A549 treated with DMSO at 1 μM for 4 hours (cell line): ENCODE results near the gene OR8B12. TPM values are rescaled to one million over a fixed set of nuclear protein-coding genes. Genes with fewer than 3 reads are reported as not detected.

Source experiments
- total RNA-seq: library from RNA; stranded (reverse); fragments of 200-300 nt; extraction: Qiagen RNA extraction; gene quantifications from 5 replicates; pipeline ENCODE4 v1.2.3, GENCODE V29; 2022; ENCODE audit warnings: low read depth

Gene OR8B12, protein sequence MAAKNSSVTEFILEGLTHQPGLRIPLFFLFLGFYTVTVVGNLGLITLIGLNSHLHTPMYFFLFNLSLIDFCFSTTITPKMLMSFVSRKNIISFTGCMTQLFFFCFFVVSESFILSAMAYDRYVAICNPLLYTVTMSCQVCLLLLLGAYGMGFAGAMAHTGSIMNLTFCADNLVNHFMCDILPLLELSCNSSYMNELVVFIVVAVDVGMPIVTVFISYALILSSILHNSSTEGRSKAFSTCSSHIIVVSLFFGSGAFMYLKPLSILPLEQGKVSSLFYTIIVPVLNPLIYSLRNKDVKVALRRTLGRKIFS
- total RNA-seq: not detected in 5 replicates

DNA sequence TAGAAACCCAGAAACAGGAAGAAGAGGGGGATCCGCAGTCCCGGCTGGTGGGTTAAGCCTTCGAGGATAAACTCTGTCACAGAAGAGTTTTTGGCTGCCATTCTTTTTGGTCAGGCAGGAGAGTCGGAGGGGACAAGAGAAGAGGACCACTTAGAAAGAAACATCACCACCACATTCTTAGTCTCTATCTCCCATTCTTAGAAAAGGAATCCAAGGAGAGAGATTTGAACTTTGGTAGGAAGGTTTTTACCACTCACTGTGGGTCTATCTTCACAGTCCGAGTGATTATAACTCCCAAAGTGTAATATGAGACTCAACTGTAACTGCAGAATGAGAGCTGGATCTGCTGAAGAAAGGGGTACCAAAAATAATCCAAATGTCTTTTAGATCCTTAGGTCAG is at the start of gene OR8B12:
Gene OR8B12, minus strand, starts transcription at position 101 of the 400 bp plus-strand sequence. Its CDS starts 0 bp downstream, at position 101.

GRCh38 chr11:124569697-124570096 is 26.2 kb upstream of the OR8B12 start, which contains the start of gene OR8A1:
OR8A1 (plus strand) TSS chr11:124569997; CDS start chr11:124570120, 123 bp downstream.

Other genes with a start within 250 kb of the OR8B12 start
- gene OR8D1, start 229.7 kb downstream of the OR8B12 start, total RNA-seq: not detected in 5 replicates
- not detected in 5 replicates for gene OR8D2, start 223.5 kb downstream of the OR8B12 start, total RNA-seq
- gene OR8B2, start 159.2 kb downstream of the OR8B12 start, total RNA-seq: not detected in 5 replicates
- gene OR8B3, start 144.6 kb downstream of the OR8B12 start, total RNA-seq: not detected in 5 replicates
- gene OR8B4, start 118.8 kb downstream of the OR8B12 start, total RNA-seq: not detected in 5 replicates
- not detected in 5 replicates for gene OR8B8, start 98.0 kb downstream of the OR8B12 start, total RNA-seq
- gene OR8A1, start 26.3 kb upstream of the OR8B12 start, total RNA-seq: not detected in 5 replicates
- not detected in 5 replicates for gene PANX3, start 67.8 kb upstream of the OR8B12 start, total RNA-seq
- gene TBRG1, start 79.2 kb upstream of the OR8B12 start, total RNA-seq: 16.7 to 19.5 TPM (median 18.8 TPM) in 5 replicates
- 13.0 to 17.1 TPM (median 14.1 TPM) in 5 replicates for gene SIAE, start 130.1 kb upstream of the OR8B12 start, total RNA-seq
- 17.6 to 24.9 TPM (median 19.6 TPM) in 5 replicates for gene SPA17, start 130.2 kb upstream of the OR8B12 start, total RNA-seq
- gene NRGN, start 196.3 kb upstream of the OR8B12 start, total RNA-seq: 5.5 to 11.1 TPM (median 9.1 TPM) in 5 replicates
- gene VSIG2, start 208.6 kb upstream of the OR8B12 start, total RNA-seq: 0.08 TPM in 1 of 5 replicates, not detected in the others
- 9.0 to 12.4 TPM (median 10.5 TPM) in 5 replicates for gene ESAM, start 218.6 kb upstream of the OR8B12 start, total RNA-seq